Activated CD8-positive, alpha-beta memory T cell treated with anti-CD3 and anti-CD28 coated beads, Interleukin-2, amount 50 U/mL, for 4 hours (primary cell): ENCODE data around the gene CAPZA2.

Experiments
- DNase-seq: peaks from one replicate; pipeline ENCODE4 v3.0.0-alpha.2; 2020

Gene CAPZA2

GRCh38 chr7:116862951-116863670 lies 724 bp downstream of the CAPZA2 start:
- DNase-seq, result no peak

GRCh38 chr7:116863936-116864500 lies 1.6 kb downstream of the CAPZA2 start:
- no peak for DNase-seq

- DNase-seq, result no peak
These were observed 8.8 kb downstream of the CAPZA2 start for GRCh38 chr7:116871061-116871700.

GRCh38 chr7:116872026-116872425 lies 9.6 kb downstream of the CAPZA2 start:
- DNase-seq, result no peak

- no peak for DNase-seq
These were observed 11.2 kb downstream of the CAPZA2 start for GRCh38 chr7:116873619-116874018.

- no peak for DNase-seq
These were observed 14.5 kb downstream of the CAPZA2 start for GRCh38 chr7:116876664-116877442.

- no peak for DNase-seq
These were observed 15.2 kb downstream of the CAPZA2 start for GRCh38 chr7:116877443-116878217.

- no peak for DNase-seq
These were observed 22.3 kb downstream of the CAPZA2 start for GRCh38 chr7:116884691-116885090.

- DNase-seq, result no peak
These were observed 23.3 kb downstream of the CAPZA2 start for GRCh38 chr7:116885724-116886123.

- DNase-seq, result no peak
These were observed 24.3 kb downstream of the CAPZA2 start for GRCh38 chr7:116886543-116887156.

GRCh38 chr7:116888895-116889294 lies 26.5 kb downstream of the CAPZA2 start:
- DNase-seq, result no peak

- DNase-seq, result no peak
These were observed 33.5 kb downstream of the CAPZA2 start for GRCh38 chr7:116895849-116896248.

- DNase-seq, result no peak
These were observed 35.3 kb downstream of the CAPZA2 start for GRCh38 chr7:116897661-116898060.

GRCh38 chr7:116899308-116899707 lies 36.9 kb downstream of the CAPZA2 start:
- no peak for DNase-seq

GRCh38 chr7:116901143-116901542 lies 38.8 kb downstream of the CAPZA2 start:
- DNase-seq, result no peak

GRCh38 chr7:116902867-116903266 lies 40.5 kb downstream of the CAPZA2 start:
- no peak for DNase-seq

- no peak for DNase-seq
These were observed 44.0 kb downstream of the CAPZA2 start for GRCh38 chr7:116906391-116906790.

- no peak for DNase-seq
These were observed 48.0 kb downstream of the CAPZA2 start for GRCh38 chr7:116910383-116910782.

- no peak for DNase-seq
These were observed 49.4 kb downstream of the CAPZA2 start for GRCh38 chr7:116911801-116912200.

GRCh38 chr7:116912269-116912909 lies 50.0 kb downstream of the CAPZA2 start:
- no peak for DNase-seq

- no peak for DNase-seq
These were observed 56.3 kb downstream of the CAPZA2 start for GRCh38 chr7:116918704-116919103.

GRCh38 chr7:116920359-116920758 lies 58.0 kb downstream of the CAPZA2 start:
- no peak for DNase-seq
